Neural progenitor cell (in vitro differentiated cells): ENCODE data around the gene OR2AT4.

Source experiments
- CTCF ChIP-seq: fragments of 200-600 bp; sonication (generic); IDR thresholded peaks from 2 replicates; pipeline ENCODE4 v1.5.1; 2017; ENCODE audit warnings: antibody characterized with exemption, mild to moderate bottlenecking
- EZH2 ChIP-seq: fragments of 200-600 bp; sonication (generic); IDR thresholded peaks from 2 replicates; pipeline ENCODE4 v1.6.1; 2017; ENCODE audit warnings: antibody characterized with exemption, mild to moderate bottlenecking, moderate library complexity
- EZH2phosphoT487 ChIP-seq: fragments of 200-600 bp; sonication (generic); IDR thresholded peaks from 2 replicates; pipeline ENCODE4 v1.6.1; 2017; ENCODE audit warnings: antibody characterized with exemption

GRCh38 chr11:75112200-75112599, 15.5 kb upstream of the OR2AT4 start:
- TF ChIP-seq CTCF = no peak
- no peak for TF ChIP-seq EZH2
- TF ChIP-seq EZH2phosphoT487 = no peak
